Osteocyte (in vitro differentiated cells): ENCODE results near the gene CTRL. TPM values are rescaled to one million over a fixed set of nuclear protein-coding genes. Genes with fewer than 3 reads are reported as not detected.
A peak's percentile ranks its signal among the peaks of the same experiment; 100 is the strongest.
"Not testable (repeated sequence)": the region's sequence is repeated elsewhere in the genome, so short reads cannot be mapped to it uniquely, and the experiment has no call there.

Experiments
- DNase-seq: peaks from one replicate; pipeline ENCODE4 v3.0.0; 2021; ENCODE audit warnings: mixed read lengths; ENCODE audit not compliant: unreplicated experiment; ENCODE audit errors: extremely low spot score
- H3K27ac Mint-ChIP-seq: one replicate; pipeline ENCODE4 v1.8.0; 2021; ENCODE audit warnings: mild to moderate bottlenecking, mixed read lengths; ENCODE audit not compliant: unreplicated experiment
- H3K27me3 Mint-ChIP-seq: one replicate; pipeline ENCODE4 v1.8.0; 2021; ENCODE audit warnings: mixed read lengths; ENCODE audit not compliant: unreplicated experiment
- H3K36me3 Mint-ChIP-seq: one replicate; pipeline ENCODE4 v1.8.0; 2021; ENCODE audit warnings: mixed read lengths; ENCODE audit not compliant: unreplicated experiment
- H3K4me1 Mint-ChIP-seq: one replicate; pipeline ENCODE4 v1.8.0; 2021; ENCODE audit warnings: mixed read lengths; ENCODE audit not compliant: unreplicated experiment
- H3K4me3 Mint-ChIP-seq: one replicate; pipeline ENCODE4 v1.8.0; 2021; ENCODE audit warnings: mild to moderate bottlenecking, moderate library complexity, mixed read lengths; ENCODE audit not compliant: unreplicated experiment
- H3K9me3 Mint-ChIP-seq: one replicate; pipeline ENCODE4 v1.8.0; 2021; ENCODE audit warnings: mixed read lengths; ENCODE audit not compliant: unreplicated experiment
- CTCF ChIP-seq: fragments of 200-600 bp; sonication (generic); IDR thresholded peaks from 2 replicates; pipeline ENCODE4 v1.5.0; 2021; ENCODE audit warnings: antibody characterized with exemption, mild to moderate bottlenecking, moderate library complexity
- total RNA-seq: library from RNA; stranded (reverse); gene quantifications from 2 replicates; pipeline ENCODE4 v1.2.1, GENCODE V29; 2021

The CTRL gene
- total RNA-seq, 1 donor from 2014 or later = 0.91 TPM

GRCh38 chr16:67917852-67918236, 13.8 kb downstream of the CTRL start:
- no peak for DNase-seq
- Mint-ChIP-seq H3K4me1 (peaks cover 21% of the 10 kb centered on the region), H3K27me3 (no peaks in the 10 kb centered on the region), H3K9me3 (no peaks in the 10 kb centered on the region), H3K4me3 (no peak overlapping the region), H3K36me3 (peaks cover 2% of the 10 kb centered on the region), H3K27ac (peak overlapping the region; percentile 86)
- no peak for TF ChIP-seq CTCF

- TF ChIP-seq CTCF = no peak
- no peak overlapping the region for H3K4me3 Mint-ChIP-seq
- H3K4me1 Mint-ChIP-seq = peaks cover 21% of the 10 kb centered on the region
- H3K36me3 Mint-ChIP-seq = peaks cover 2% of the 10 kb centered on the region
- peak overlapping the region; percentile 86 for H3K27ac Mint-ChIP-seq
- DNase-seq = no peak
- H3K27me3 Mint-ChIP-seq = no peaks in the 10 kb centered on the region
- no peaks in the 10 kb centered on the region for H3K9me3 Mint-ChIP-seq
These were observed 14.4 kb downstream of the CTRL start for GRCh38 chr16:67917140-67917851.

GRCh38 chr16:67915831-67916723, 15.6 kb downstream of the CTRL start:
- Mint-ChIP-seq H3K27ac (peak overlapping the region; percentile 51), H3K27me3 (no peaks in the 10 kb centered on the region), H3K9me3 (no peaks in the 10 kb centered on the region), H3K4me1 (peaks cover 21% of the 10 kb centered on the region), H3K4me3 (no peak overlapping the region), H3K36me3 (peaks cover 2% of the 10 kb centered on the region)
- TF ChIP-seq CTCF = no peak
- DNase-seq = no peak

GRCh38 chr16:67915496-67915769, 16.2 kb downstream of the CTRL start:
- peaks cover 21% of the 10 kb centered on the region for H3K4me1 Mint-ChIP-seq
- H3K4me3 Mint-ChIP-seq, H3K27me3 Mint-ChIP-seq, H3K27ac Mint-ChIP-seq, DNase-seq, H3K9me3 Mint-ChIP-seq, H3K36me3 Mint-ChIP-seq: not testable (repeated sequence)

GRCh38 chr16:67914758-67915495, 16.7 kb downstream of the CTRL start:
- TF ChIP-seq CTCF = no peak
- no peak for DNase-seq
- Mint-ChIP-seq H3K27me3 (no peaks in the 10 kb centered on the region), H3K9me3 (no peaks in the 10 kb centered on the region), H3K27ac (no peak overlapping the region), H3K4me3 (no peak overlapping the region), H3K36me3 (peaks cover 5% of the 10 kb centered on the region), H3K4me1 (peaks cover 25% of the 10 kb centered on the region)
